HEK293 (cell line): Measurements from ENCODE around the gene ZNF215.

Source experiments
- CTCF ChIA-PET: fragments of 350-600 bp; formaldehyde crosslinking; extraction: SDS; loops from one replicate; lab custom pipeline; 2021; ENCODE audit warnings: antibody characterized with exemption; lab: Yijun Ruan, JAX
- POLR2A ChIA-PET: fragments of 300-600 bp; formaldehyde crosslinking; extraction: SDS; loops from one replicate; lab custom pipeline; 2020; ENCODE audit warnings: antibody characterized with exemption, inconsistent platforms; lab: Yijun Ruan, JAX
- H3K27ac ChIP-seq: fragments of 200-500 bp; sonication (Bioruptor generic); 2 replicates; pipeline ENCODE4 v1.5.1; 2014; ENCODE audit warnings: low read depth, low read length, control low read depth, inconsistent platforms; ENCODE audit errors: extremely low read depth
- H3K36me3 ChIP-seq, 2 experiments: fragments of 200-500 bp in 1 of 2; sonication (Bioruptor generic) in 1 of 2; 1 replicate in 1 of 2; 2 replicates in 1 of 2; pipeline ENCODE4 v1.5.1; 2014 to 2017; ENCODE audit warnings: inconsistent platforms in 2 of 2, low read length in 2 of 2; ENCODE audit not compliant: control insufficient read depth in 2 of 2, insufficient read depth in 1 of 2
- H3K4me1 ChIP-seq: fragments of 200-500 bp; sonication (Bioruptor generic); 2 replicates; pipeline ENCODE4 v1.5.1; 2014; ENCODE audit warnings: mild to moderate bottlenecking, low read length, inconsistent platforms; ENCODE audit not compliant: control insufficient read depth, insufficient read depth
- H3K4me3 ChIP-seq: 2 replicates; pipeline ENCODE4 v1.5.1; 2011; ENCODE audit warnings: low read depth, mild to moderate bottlenecking, control low read depth, low read length, moderate library complexity
- H3K9me3 ChIP-seq: fragments of 200-500 bp; sonication (Bioruptor generic); 2 replicates; pipeline ENCODE4 v1.5.1; 2014; ENCODE audit warnings: low read depth, low read length, inconsistent platforms; ENCODE audit not compliant: control insufficient read depth, insufficient read depth
- GLI4 ChIP-seq: fragments of 450-650 bp; formaldehyde crosslinking; IDR thresholded peaks from 2 replicates; pipeline ENCODE4 v1.5.1; 2016; ENCODE audit warnings: missing biosample characterization, missing genetic modification characterization
- PRDM10 ChIP-seq: fragments of 450-650 bp; formaldehyde crosslinking; IDR thresholded peaks from 2 replicates; pipeline ENCODE4 v1.5.1; 2016; ENCODE audit warnings: missing biosample characterization, missing genetic modification characterization
- PRDM4 ChIP-seq: fragments of 450-650 bp; formaldehyde crosslinking; IDR thresholded peaks from 2 replicates; pipeline ENCODE4 v1.5.1; 2017; ENCODE audit warnings: missing biosample characterization, missing genetic modification characterization
- REPIN1 ChIP-seq: fragments of 450-650 bp; formaldehyde crosslinking; IDR thresholded peaks from 2 replicates; pipeline ENCODE4 v1.5.1; 2017; ENCODE audit warnings: missing biosample characterization, missing genetic modification characterization, low read depth
- ZBTB10 ChIP-seq: fragments of 450-650 bp; formaldehyde crosslinking; IDR thresholded peaks from 2 replicates; pipeline ENCODE4 v1.5.1; 2016; ENCODE audit warnings: missing biosample characterization, missing genetic modification characterization
- ZFP37 ChIP-seq: fragments of 450-650 bp; formaldehyde crosslinking; IDR thresholded peaks from 2 replicates; pipeline ENCODE4 v1.5.1; 2016; ENCODE audit warnings: missing biosample characterization, missing genetic modification characterization
- ZNF133 ChIP-seq: fragments of 450-650 bp; formaldehyde crosslinking; IDR thresholded peaks from 2 replicates; pipeline ENCODE4 v1.5.1; 2016; ENCODE audit warnings: missing biosample characterization, missing genetic modification characterization
- ZNF221 ChIP-seq: fragments of 450-650 bp; formaldehyde crosslinking; IDR thresholded peaks from 2 replicates; pipeline ENCODE4 v1.5.1; 2017; ENCODE audit warnings: missing biosample characterization, missing genetic modification characterization, borderline replicate concordance
- ZNF223 ChIP-seq: fragments of 450-650 bp; formaldehyde crosslinking; IDR thresholded peaks from 2 replicates; pipeline ENCODE4 v1.5.1; 2016; ENCODE audit warnings: missing biosample characterization, missing genetic modification characterization
- ZNF513 ChIP-seq: fragments of 450-650 bp; IDR thresholded peaks from 2 replicates; pipeline ENCODE4 v1.5.1; 2018; ENCODE audit warnings: missing biosample characterization, missing genetic modification characterization
- ZNF660 ChIP-seq: fragments of 450-650 bp; IDR thresholded peaks from 2 replicates; pipeline ENCODE4 v1.5.1; 2018; ENCODE audit warnings: missing biosample characterization, mild to moderate bottlenecking, missing genetic modification characterization
- ZNF747 ChIP-seq: fragments of 450-650 bp; formaldehyde crosslinking; IDR thresholded peaks from 2 replicates; pipeline ENCODE4 v1.5.1; 2016; ENCODE audit warnings: missing biosample characterization, missing genetic modification characterization
- ZNF785 ChIP-seq: fragments of 450-650 bp; formaldehyde crosslinking; IDR thresholded peaks from 2 replicates; pipeline ENCODE4 v1.5.1; 2016; ENCODE audit warnings: missing biosample characterization, missing genetic modification characterization

The ZNF215 gene

GRCh38 chr11:6986487-6986886 lies 60.3 kb downstream of the ZNF215 start:
- no peaks in the 10 kb centered on the region for H3K9me3 ChIP-seq
- H3K4me3 ChIP-seq: no peak overlapping the region
- ChIA-PET POLR2A (no interaction called here), CTCF (interaction anchor here (1.0 kb wide), 1 partner anchor 174 kb away, joined by 3 read pairs; no protein-coding TSS in a partner anchor)
- TF ChIP-seq ZNF747 (tag by site-specific recombination) (no peak), ZNF133 (peak; percentile 53)
- no peak overlapping the region for H3K27ac ChIP-seq
- no peaks in the 10 kb centered on the region for H3K36me3 ChIP-seq
- no peaks in the 10 kb centered on the region for H3K4me1 ChIP-seq

GRCh38 chr11:6988506-6988905 lies 62.3 kb downstream of the ZNF215 start:
- H3K4me1 ChIP-seq: no peaks in the 10 kb centered on the region
- no peaks in the 10 kb centered on the region for H3K36me3 ChIP-seq
- H3K9me3 ChIP-seq: no peaks in the 10 kb centered on the region
- CTCF ChIA-PET: interaction anchor here (0.6 to 1.0 kb wide), 2 partner anchors 9 to 887 kb away, joined by 4 to 5 read pairs; no protein-coding TSS in a partner anchor
- no peak overlapping the region for H3K4me3 ChIP-seq
- no peak overlapping the region for H3K27ac ChIP-seq
- TF ChIP-seq ZNF221 (tag by site-specific recombination) (no peak), ZNF660 (no peak), ZNF223 (tag by site-specific recombination) (no peak), PRDM10 (no peak), PRDM4 (tag by site-specific recombination) (no peak), ZNF785 (no peak), ZNF513 (no peak), ZFP37 (tag by site-specific recombination) (no peak), GLI4 (tag by site-specific recombination) (no peak), ZBTB10 (tag by site-specific recombination) (no peak), REPIN1 (tag by site-specific recombination) (no peak)
- POLR2A ChIA-PET: interaction anchor here (0.6 kb wide), 1 partner anchor 29 kb away, joined by 4 read pairs; no protein-coding TSS in a partner anchor
